ENCODE measurements around the gene LAMA5.

DNA sequence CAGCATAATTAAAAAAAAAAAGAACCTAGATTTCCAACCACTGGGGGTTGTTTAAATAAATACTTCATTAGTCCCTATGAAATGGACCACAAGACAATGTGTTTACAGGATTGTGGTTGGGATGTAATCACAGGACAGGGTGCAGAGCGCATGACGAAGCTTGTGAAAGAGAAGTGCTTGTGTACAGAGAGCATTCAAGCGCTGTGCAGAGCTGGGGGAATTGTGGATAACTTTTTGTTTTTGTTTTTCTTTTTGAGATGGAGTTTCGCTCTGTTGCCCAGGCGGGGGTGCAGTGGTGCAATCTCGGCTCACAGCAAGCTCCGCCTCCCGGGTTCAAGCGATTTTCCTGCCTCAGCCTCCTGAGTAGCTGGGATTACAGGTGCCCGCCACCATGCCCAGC is 22.3 kb downstream of the LAMA5 start:
- no peak for TF ChIP-seq CTCF (IDR thresholded peaks at IDR 0.05; ENCODE audit: low read length)
- no peak for TF ChIP-seq EZH2 (optimal IDR thresholded peaks at IDR 0.05; ENCODE audit: low read depth, low read length)
- no peak for TF ChIP-seq EZH2phosphoT487 (IDR thresholded peaks at IDR 0.05; ENCODE audit: low read length)

Measured in MM.1S (cell line).